Natural killer cell (primary cell): Measurements from ENCODE around the gene ERVFRD-1. TPM values are rescaled to one million over a fixed set of nuclear protein-coding genes. Genes with fewer than 3 reads are reported as not detected.

Source experiments
- ATAC-seq, 3 donors: fragments of 150-1000 bp in 2 of 3; fragments of 200-7000 bp in 1 of 3; cut with Tn5 transposase; 1 replicate in 1 of 3; 2 replicates in 2 of 3; pipeline ENCODE4 v1.10.0; 2021; ENCODE audit warnings: mild to moderate bottlenecking in 2 of 3, moderate library complexity in 2 of 3
- DNase-seq, 2 donors: peaks; one replicate each; pipeline versions ENCODE4 v3.0.0 to v3.0.0-alpha.2; 2013 to 2021; ENCODE audit warnings: mixed read lengths in 1 of 2
- H3K27ac ChIP-seq: one replicate; pipeline ENCODE4 v1.5.1; 2013; ENCODE audit warnings: mild to moderate bottlenecking, low read length
- H3K27me3 ChIP-seq: one replicate; pipeline ENCODE4 v1.6.1; 2013; ENCODE audit warnings: low read length; ENCODE audit not compliant: control insufficient read depth, insufficient read depth
- H3K36me3 ChIP-seq: one replicate; pipeline ENCODE4 v1.6.1; 2013; ENCODE audit warnings: low read length; ENCODE audit not compliant: control insufficient read depth, insufficient read depth
- H3K4me1 ChIP-seq: one replicate; pipeline ENCODE4 v1.6.1; 2013; ENCODE audit warnings: low read length; ENCODE audit not compliant: control insufficient read depth, insufficient read depth
- H3K4me3 ChIP-seq: one replicate; pipeline ENCODE4 v1.5.1; 2013; ENCODE audit warnings: low read length
- H3K9me3 ChIP-seq: one replicate; pipeline ENCODE4 v1.6.1; 2013; ENCODE audit warnings: low read length; ENCODE audit not compliant: control insufficient read depth, insufficient read depth
- H3K27ac Mint-ChIP-seq, 2 donors: one replicate each; pipeline ENCODE4 v1.8.0; 2022; ENCODE audit warnings: mild to moderate bottlenecking in 2 of 2, mixed read lengths in 2 of 2, moderate library complexity in 1 of 2
- H3K27me3 Mint-ChIP-seq, 2 donors: one replicate each; pipeline ENCODE4 v1.8.0; 2022; ENCODE audit warnings: low read depth in 2 of 2, mixed read lengths in 2 of 2
- H3K36me3 Mint-ChIP-seq: one replicate; pipeline ENCODE4 v1.8.0; 2022; ENCODE audit warnings: mixed read lengths
- H3K4me1 Mint-ChIP-seq, 2 donors: one replicate each; pipeline ENCODE4 v1.8.0; 2022; ENCODE audit warnings: mixed read lengths in 2 of 2
- H3K4me3 Mint-ChIP-seq: one replicate; pipeline ENCODE4 v1.8.0; 2022; ENCODE audit warnings: mild to moderate bottlenecking, moderate library complexity, mixed read lengths
- H3K9me3 Mint-ChIP-seq, 2 donors: one replicate each; pipeline ENCODE4 v1.8.0; 2022; ENCODE audit warnings: mixed read lengths in 2 of 2
- CTCF ChIP-seq: fragments of 200-600 bp; IDR thresholded peaks from one replicate; pipeline ENCODE4 v1.8.0; 2022; ENCODE audit warnings: antibody characterized with exemption
- WGBS: methylation state at CpG from one replicate; pipeline ENCODE4 v1.1.7; 2013; ENCODE audit warnings: missing lambda C conversion rate; ENCODE audit not compliant: insufficient coverage; 5-methylcytosine and 5-hydroxymethylcytosine counted together
- intact Hi-C: fragments of 100-400 bp; cut with micrococcal nuclease; formaldehyde crosslinking; loops from one replicate; pipeline ENCODE4 v1.14.2; 2022
- total RNA-seq, 4 donors: library from RNA; stranded (reverse); fragments of 120-200 nt in 1 of 4; gene quantifications; one replicate each; pipeline versions ENCODE4 v1.2.3 to v1.2.4, GENCODE V29; 2013 to 2022

The ERVFRD-1 gene
- total RNA-seq, 3 donors from 2014 or later (not counting 1 experiment from before 2014, with no cell fraction given): not detected

DNA sequence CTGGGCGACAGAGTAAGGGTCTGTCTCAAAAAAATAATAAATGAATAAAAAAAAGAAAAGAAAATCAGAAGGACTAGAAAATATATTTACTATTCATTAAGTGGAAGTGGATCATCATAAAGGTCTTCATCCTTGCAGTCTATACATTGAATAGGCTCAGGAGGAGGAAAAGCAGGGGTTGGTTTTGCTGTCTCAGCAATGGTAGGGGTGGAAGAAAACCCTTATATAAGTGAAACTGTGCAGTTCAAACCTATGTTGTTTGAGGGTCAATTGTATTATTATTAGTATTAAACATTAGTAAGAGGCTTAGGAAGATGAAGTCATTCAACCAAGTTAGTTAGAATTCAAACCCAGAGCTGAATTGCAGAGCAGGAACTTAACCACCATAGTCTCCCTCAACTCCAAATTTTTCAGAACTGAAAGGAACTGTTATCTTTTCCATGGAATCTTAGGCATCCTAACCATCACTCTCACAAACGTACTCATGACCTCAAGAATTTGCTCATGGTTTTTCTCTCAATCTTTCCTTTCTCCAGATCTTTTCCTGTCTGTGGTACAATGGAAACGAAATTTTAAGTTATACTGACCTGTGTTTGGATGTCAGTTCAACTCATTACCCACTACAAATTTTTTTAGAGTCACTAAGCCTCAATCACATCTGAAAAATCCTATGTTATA is 25.6 kb downstream of the ERVFRD-1 start:
- H3K27me3 Mint-ChIP-seq: peaks cover 0 to 13% of the 10 kb centered on the region in 2 donors

DNA sequence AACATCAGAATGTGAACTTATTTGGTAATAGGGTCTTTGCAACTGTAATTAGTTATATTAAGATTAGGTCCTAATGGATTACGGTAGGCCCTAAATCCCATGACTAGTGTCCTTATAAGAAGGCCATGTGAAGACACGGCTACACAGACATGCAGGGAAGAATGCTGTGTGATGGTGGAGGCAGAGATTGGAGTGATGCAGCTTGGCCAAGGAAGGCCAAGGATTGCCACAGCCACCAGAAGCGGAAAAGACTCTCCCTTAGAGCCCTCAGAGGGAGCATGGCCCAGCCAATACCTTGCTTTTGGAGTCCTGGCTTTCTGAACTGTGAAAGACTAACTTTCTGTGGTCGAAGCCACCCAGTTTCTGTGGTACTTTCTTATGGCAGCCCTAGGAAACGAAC is 27.6 kb downstream of the ERVFRD-1 start:
- Histone ChIP-seq H3K4me1 (no peaks in the 10 kb centered on the region), H3K36me3 (no peaks in the 10 kb centered on the region), H3K27ac (no peak overlapping the region), H3K27me3 (no peaks in the 10 kb centered on the region), H3K9me3 (no peaks in the 10 kb centered on the region), H3K4me3 (no peak overlapping the region)
- intact Hi-C loops: no loop called here
- Mint-ChIP-seq H3K27me3 (peaks cover 3 to 11% of the 10 kb centered on the region in 2 donors), H3K4me1 (no peaks in the 10 kb centered on the region), H3K4me3 (no peak overlapping the region), H3K27ac (no peak overlapping the region), H3K9me3 (no peaks in the 10 kb centered on the region), H3K36me3 (no peaks in the 10 kb centered on the region)
- ATAC-seq (no peak), DNase-seq (no peak)
- no peak for TF ChIP-seq CTCF
- 86% methylated on average over 5 of the region's 5 CpGs for WGBS

More for the DNA sequence above, 25.6 kb downstream of the ERVFRD-1 start:
- Histone ChIP-seq H3K27me3 (no peaks in the 10 kb centered on the region), H3K27ac (no peak overlapping the region), H3K9me3 (no peaks in the 10 kb centered on the region), H3K4me1 (no peaks in the 10 kb centered on the region), H3K4me3 (no peak overlapping the region), H3K36me3 (no peaks in the 10 kb centered on the region)
- intact Hi-C loops: no loop called here
- no peaks in the 10 kb centered on the region for H3K36me3 Mint-ChIP-seq
- H3K4me3 Mint-ChIP-seq: no peak overlapping the region
- ATAC-seq (no peak), DNase-seq (no peak)
- no peaks in the 10 kb centered on the region for H3K4me1 Mint-ChIP-seq
- no peak overlapping the region for H3K27ac Mint-ChIP-seq
- H3K9me3 Mint-ChIP-seq: no peaks in the 10 kb centered on the region
- no peak for TF ChIP-seq CTCF
- 56% methylated on average over 1 of the region's 3 CpGs for WGBS

DNA sequence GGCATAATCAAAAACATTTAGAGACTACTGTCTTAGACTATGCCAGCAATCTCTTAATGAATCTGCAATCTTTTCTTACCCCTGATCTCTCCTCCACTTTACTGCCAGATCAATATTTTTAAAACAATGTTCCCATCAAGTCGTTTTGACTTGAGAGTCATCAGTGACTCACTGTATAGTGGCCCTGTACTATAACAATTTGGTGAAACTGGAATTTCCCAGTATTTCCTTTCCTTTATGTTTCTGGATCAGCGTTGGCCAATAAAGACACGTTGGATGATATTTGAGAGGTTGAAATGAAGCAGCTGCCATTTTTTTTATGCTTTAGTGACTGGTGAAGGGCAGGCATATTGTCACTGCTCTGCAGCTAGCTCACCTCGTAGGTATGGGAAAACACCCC is 28.0 kb downstream of the ERVFRD-1 start:
- Histone ChIP-seq H3K4me1 (no peaks in the 10 kb centered on the region), H3K9me3 (no peaks in the 10 kb centered on the region), H3K4me3 (no peak overlapping the region), H3K36me3 (no peaks in the 10 kb centered on the region), H3K27ac (no peak overlapping the region), H3K27me3 (no peaks in the 10 kb centered on the region)
- no peak overlapping the region for H3K4me3 Mint-ChIP-seq
- H3K36me3 Mint-ChIP-seq: no peaks in the 10 kb centered on the region
- intact Hi-C loops: no loop called here
- TF ChIP-seq CTCF: no peak
- H3K9me3 Mint-ChIP-seq: no peaks in the 10 kb centered on the region
- no peaks in the 10 kb centered on the region for H3K4me1 Mint-ChIP-seq
- WGBS: 86% methylated on average over 3 of the region's 4 CpGs
- ATAC-seq (no peak), DNase-seq (no peak)
- no peak overlapping the region for H3K27ac Mint-ChIP-seq
- peaks cover 3 to 6% of the 10 kb centered on the region in 2 donors for H3K27me3 Mint-ChIP-seq

GRCh38 chr6:11080296-11080695 is 31.2 kb downstream of the ERVFRD-1 start:
- Histone ChIP-seq H3K4me1 (no peaks in the 10 kb centered on the region), H3K27ac (no peak overlapping the region), H3K36me3 (no peaks in the 10 kb centered on the region), H3K27me3 (no peaks in the 10 kb centered on the region), H3K4me3 (no peak overlapping the region), H3K9me3 (no peaks in the 10 kb centered on the region)
- DNase-seq: no peak
- H3K36me3 Mint-ChIP-seq: no peaks in the 10 kb centered on the region
- intact Hi-C loops: no loop called here
- ATAC-seq: no peak
- 63% methylated on average over 3 of the region's 3 CpGs for WGBS
- no peak overlapping the region for H3K4me3 Mint-ChIP-seq
- H3K27ac Mint-ChIP-seq: no peak overlapping the region
- no peaks in the 10 kb centered on the region for H3K9me3 Mint-ChIP-seq
- H3K27me3 Mint-ChIP-seq: peaks cover 0 to 3% of the 10 kb centered on the region in 2 donors
- no peaks in the 10 kb centered on the region for H3K4me1 Mint-ChIP-seq
- no peak for TF ChIP-seq CTCF
